AG09319 (cell line): ENCODE data around the gene AKAP7.
"Not testable (repeated sequence)": the region's sequence is repeated elsewhere in the genome, so short reads cannot be mapped to it uniquely, and the experiment has no call there.

Experiments
- DNase-seq: peaks from one replicate; pipeline ENCODE4 v3.0.0-alpha.2; 2010; ENCODE audit warnings: low read depth; ENCODE audit errors: extremely low read depth
- TF ChIP-seq, protein P1 (sequence below): IDR thresholded peaks from 2 replicates; pipeline ENCODE4 v1.5.1; 2011; ENCODE audit warnings: low read depth, mild to moderate bottlenecking, inconsistent platforms, low read length, moderate library complexity

AKAP7 gene

DNA sequence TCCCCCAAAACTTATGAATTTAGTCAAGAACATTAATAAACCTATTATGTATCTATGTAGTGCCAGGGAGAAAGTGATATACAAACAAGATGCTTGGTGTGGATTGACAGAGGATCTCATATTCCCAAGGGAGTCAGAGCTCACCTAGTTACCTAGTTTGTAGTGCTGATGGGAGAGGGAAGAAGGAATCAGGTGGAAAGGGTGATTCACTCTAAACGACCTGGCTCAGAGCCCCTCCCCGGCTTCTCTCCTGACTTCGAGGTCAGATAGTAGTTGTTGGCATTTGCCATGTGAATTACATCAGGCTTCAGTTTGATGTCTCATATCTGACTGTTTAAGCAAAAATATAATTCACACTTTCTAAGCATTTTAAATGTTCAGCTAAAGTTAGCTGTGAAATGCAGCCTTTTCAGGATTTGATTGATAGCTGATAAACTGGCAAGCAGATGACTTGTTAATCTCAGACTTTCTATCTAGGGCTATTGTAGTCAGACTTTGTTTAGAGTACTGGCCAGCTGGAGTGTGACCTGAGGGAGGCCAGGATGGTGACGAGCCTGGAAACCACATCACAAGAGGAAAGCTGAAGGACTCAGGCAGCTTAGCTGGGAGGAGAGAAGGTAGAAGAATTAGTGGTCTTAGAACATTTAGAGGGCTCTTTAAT, 123.7 kb downstream of the AKAP7 start:
- TF ChIP-seq, protein P1, sequence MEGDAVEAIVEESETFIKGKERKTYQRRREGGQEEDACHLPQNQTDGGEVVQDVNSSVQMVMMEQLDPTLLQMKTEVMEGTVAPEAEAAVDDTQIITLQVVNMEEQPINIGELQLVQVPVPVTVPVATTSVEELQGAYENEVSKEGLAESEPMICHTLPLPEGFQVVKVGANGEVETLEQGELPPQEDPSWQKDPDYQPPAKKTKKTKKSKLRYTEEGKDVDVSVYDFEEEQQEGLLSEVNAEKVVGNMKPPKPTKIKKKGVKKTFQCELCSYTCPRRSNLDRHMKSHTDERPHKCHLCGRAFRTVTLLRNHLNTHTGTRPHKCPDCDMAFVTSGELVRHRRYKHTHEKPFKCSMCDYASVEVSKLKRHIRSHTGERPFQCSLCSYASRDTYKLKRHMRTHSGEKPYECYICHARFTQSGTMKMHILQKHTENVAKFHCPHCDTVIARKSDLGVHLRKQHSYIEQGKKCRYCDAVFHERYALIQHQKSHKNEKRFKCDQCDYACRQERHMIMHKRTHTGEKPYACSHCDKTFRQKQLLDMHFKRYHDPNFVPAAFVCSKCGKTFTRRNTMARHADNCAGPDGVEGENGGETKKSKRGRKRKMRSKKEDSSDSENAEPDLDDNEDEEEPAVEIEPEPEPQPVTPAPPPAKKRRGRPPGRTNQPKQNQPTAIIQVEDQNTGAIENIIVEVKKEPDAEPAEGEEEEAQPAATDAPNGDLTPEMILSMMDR, result no peak
- DNase-seq, result no peak

DNA sequence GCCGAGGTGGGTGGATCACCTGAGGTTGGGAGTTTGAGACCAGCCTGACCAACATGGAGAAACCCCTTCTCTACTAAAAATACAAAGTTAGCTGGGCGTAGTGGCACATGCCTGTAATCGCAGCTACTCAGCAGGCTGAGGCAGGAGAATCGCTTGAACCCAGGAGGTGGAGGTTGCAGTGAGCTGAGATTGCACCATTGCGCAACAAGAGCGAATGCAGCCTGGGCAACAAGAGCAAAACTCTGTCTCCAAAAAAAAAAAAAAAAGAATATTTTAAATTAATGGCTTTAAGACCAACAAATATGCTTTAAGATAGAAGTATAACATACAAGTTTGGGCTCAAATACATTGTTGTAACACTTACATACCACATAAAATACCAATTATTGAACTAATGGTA, 125.7 kb downstream of the AKAP7 start:
- not testable (repeated sequence) for DNase-seq

DNA sequence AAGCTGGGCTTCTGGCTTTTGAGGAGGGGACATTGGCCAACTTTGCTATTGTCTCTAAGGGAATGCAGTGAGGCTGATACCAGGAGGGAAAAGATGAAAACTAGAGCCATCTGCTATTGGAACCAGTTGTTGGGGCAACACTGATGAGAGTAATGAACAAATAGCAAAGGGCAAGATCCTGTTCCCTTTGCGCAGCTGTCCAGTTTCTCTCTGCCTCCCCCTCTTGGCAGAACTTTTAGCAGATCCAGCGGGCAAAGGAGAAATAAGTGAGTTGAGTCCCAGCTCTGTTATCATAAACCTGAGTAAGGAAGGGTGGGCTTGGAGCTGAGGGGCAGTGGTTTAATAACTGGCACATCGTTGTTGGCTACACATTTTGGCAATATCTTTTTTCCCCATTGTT, 126.8 kb downstream of the AKAP7 start:
- no peak for DNase-seq
- TF ChIP-seq, protein P1, result no peak; the same call in 1 of the 2 replicates

DNA sequence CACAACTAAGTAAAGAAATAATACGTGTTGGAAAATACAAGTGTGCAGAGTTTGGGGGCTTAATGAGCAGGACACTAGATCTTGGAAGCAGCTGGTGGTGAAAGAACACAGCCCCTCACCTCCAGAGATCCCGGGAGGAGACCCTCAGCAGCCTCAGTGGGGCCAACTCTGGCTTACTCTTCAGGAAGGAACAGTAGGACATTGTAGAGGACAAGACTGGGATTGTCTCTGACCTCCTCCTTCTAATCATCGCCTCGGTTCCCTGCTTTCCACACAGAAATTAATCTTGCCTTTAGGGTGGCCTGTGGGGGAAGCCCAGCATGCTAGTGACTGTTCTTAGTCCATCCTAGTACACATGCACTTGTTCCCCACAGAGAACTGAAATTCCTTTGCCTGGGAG, 130.7 kb downstream of the AKAP7 start:
- TF ChIP-seq, protein P1, result no peak
- no peak for DNase-seq

DNA sequence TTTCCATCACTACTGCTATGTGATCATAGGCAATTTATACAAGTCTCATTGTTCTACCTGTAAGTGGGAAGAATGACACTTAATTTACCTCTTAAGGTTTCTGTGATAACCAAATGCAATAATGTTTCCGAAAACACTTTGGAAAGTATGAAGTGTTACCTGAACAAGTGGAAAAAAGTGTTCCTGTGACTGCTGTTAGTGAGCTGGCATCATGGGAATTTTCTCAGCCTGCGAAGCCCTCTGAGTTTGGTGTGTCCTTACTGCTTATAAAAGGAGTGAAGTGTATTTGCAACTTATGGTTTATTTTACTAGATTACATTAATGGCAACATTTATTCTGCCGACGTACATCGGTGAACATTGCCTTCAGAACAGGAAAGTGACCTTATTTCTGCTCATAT, 133.0 kb downstream of the AKAP7 start:
- TF ChIP-seq, protein P1, result no peak
- DNase-seq, result no peak

DNA sequence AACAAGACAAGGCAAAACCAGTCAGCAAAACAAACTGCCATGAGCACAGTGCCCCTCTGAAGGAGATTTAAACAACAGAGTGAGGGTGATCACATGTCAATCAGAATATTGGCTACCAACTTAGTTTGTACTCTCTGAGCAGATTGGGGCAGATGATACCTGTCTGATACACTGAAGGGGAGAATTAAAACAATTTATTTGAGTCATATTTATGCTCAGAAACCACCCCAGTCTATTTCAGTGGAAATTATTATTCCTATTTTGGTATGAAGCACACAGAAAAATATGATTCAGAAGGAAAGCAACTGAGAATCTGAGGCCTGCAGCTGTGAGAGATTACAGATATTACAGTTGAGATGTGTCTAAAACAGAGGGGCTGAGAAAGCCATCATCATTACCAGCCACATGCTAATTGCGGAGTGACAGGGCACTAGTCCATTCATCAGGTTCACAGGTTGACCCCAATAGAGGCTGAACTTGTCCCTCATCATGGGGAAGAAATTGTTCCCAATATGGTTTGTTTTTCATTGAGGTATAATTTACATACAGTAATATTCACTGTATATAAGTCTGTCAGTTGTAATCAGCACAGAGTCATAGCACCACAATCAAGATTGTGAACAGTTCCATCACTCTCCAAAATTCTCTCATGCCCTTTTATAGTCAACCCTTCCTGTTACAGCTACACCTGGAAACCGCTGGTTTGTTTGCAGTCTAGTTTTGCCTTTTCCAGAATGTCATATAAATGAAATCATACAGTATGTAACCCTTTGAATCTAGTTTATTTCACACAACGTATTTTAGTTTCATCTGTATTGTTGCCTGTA, 134.5 kb downstream of the AKAP7 start:
- DNase-seq, result no peak
- TF ChIP-seq, protein P1, result no peak

DNA sequence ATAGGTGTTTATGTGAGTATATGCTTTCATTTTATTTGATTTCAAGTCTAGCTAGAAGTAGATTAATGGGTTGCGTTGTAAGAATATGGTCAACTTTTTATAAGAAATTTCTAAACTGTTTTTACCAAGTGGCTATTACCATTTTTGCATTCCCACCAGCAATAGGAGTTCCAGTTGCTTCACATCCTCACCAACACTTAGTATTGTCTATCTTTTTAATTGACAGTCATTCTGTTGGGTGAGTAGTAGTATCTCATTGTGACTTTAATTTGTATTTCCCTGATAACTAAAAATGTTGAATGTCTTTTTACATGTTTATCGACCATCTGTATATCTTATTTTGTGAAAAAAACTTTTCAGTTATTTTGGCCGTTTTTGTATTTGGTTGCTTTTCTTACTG, 135.3 kb downstream of the AKAP7 start:
- TF ChIP-seq, protein P1, result no peak
- no peak for DNase-seq
